ENCODE measurements around the gene ITSN1.
"Not testable (repeated sequence)": the region's sequence is repeated elsewhere in the genome, so short reads cannot be mapped to it uniquely, and the experiment has no call there.

The ITSN1 gene

DNA sequence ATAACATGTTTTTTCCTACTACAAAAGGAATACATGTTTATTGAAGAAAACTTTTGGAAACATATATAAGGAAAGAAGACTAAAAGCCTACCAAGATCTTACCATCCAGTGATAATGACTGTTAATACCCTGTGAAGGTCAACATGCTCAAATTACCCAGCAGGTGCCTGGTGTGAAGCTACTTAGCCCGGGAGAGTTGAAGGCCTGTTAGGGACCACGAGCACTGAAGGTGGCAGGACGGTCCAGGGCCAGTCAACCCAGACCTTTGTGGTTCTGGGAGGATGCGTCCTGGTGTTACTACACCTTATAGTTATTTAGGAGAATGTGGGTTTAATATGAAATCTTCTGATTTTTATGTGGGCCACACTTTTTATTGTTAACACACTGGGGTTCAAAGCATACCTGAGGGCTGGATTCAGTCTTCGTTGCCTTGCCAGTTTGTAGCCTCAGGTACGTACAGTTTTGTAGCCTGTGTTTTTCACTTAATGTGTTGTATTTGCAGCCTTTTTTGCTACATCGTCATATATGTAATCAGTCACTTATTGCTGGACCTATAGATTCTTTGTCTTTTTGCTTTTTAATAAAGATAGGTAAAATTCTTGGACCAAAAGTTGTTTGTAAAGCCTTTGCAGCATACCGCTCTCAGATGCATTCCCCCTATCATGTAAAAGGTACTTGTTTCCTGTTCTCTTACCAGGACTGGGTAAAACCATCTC, 9.8 kb downstream of the ITSN1 start:
- DNase-seq, result no peak

DNA sequence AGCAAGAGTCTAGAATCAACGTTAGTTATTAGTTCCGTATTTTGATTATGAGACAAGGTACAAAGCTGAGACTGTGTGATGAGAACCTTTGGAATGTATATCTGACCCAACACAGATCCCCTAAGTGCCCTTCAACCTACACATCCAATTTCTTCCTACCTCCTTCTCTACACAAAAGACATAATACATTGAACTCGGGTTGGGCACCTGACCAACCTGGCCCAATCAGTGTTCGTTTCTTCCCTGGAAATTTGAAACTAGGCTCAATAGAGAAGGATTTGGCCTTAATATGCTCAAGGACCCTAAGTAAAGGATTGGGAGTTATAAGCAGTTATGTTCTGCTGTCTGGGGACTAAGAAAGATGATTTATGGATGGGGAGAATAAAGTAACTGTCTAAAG, 12.1 kb downstream of the ITSN1 start:
- DNase-seq, result no peak

DNA sequence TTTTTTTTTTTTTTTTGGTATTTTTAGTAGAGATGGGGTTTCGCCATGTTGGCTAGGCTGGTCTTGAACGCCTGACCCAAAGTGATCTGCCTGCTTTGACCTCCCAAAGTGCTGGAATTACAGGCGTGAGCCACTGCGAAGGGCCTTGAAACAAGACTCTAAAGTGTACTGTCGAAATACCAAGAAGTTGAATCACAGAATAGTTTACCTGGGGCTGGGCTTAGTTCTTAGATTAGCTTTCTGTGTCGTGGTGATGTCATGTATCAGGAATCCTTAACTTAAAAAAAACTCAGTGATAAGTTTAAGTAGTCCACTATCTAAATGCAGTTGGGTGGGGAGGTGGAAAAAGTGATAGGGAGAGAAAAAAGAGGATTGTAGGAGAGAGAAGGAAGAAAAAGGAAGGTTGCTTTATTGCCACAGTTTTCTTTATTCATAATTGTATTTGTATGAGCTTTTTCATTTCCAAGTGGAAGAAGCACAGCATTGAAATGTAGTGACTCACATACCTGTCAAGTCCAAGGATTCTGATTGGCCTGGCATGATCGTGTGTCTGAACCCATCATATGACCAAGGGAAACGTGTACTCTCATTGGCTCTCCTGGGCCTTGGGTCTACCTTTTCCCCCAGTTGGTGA, 13.4 kb downstream of the ITSN1 start:
- DNase-seq, result no peak

DNA sequence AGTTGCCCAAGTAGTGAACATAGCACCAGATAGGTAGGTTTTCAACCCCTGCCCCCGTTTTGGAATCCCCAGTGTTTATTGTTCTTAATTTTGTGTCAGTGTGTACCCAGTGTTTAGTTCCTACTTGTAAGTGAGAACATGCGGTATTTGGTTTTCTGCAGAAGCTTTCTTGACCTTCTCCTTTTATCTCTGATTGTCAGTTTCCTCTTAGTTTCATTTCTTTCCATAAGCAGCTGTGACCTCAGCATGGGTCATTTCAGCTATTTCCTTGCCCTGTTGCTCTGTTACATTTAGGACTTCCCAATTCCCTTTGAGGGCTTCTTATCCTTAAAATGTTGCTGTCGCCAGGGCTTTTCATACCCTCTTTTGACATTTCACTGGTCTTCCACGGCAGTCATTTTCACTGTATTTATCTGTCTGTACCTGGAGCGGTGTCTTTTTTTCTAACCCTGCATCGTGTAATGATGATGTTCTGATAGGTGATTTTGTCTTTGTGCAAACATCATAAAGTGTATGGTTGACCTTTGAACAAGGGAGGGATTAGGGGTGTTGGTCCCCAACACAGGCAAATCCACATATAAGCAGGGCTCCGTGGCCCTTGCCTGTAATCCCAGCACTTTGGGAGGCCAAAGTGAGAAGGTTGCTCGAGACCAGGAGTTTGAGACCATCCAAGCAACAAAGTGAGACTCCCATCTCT, 15.0 kb downstream of the ITSN1 start:
- DNase-seq, result no peak

DNA sequence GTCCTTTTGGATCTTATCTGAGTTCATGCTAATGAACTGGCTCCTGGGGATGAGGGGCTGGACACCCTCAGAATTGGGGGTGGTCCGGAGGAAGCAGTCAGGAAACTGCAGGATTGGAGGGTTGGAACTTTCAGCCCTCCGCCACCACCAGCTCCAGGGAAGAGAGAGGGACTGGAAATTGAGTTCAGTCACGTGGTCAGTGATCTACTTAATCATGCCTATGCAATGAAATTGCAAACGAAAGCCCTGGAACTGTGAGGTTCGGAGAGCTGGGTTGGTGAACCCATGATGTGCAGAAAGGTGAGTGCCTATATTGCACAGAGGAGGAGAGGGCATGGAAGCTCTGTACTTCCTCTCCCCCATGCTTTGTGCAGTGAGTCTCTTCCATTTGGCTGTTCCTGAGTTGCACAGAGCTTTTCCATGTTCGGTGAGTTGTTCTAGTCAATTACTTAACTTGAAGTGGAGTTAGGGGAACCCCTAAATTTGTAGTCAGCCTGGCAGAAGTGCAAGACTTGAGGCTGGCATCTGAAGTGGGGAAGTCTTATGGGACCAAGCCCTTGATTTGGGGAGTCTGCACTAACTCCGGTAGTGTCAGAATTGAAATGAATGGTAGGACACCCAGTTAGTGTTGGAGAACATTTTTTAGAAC, 16.7 kb downstream of the ITSN1 start:
- DNase-seq, result no peak

DNA sequence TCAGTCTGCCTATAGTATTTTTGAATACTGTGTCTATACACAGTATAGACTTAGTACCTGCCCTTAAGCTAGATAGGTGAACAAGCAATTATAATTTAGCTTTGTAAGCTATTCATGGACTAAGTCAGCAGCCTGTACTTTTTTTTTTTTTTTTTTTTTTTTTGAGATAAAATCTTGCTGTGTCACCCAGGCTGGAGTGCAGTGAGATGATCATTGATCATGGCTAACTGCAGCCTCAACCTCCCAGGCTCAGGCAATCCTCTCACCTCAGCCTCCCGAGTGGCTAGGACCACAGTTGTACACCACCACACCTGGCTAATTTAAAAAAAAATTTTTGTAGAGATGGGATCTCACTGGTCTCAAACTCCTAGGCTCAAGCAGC, 17.3 kb downstream of the ITSN1 start:
- no peak for DNase-seq

DNA sequence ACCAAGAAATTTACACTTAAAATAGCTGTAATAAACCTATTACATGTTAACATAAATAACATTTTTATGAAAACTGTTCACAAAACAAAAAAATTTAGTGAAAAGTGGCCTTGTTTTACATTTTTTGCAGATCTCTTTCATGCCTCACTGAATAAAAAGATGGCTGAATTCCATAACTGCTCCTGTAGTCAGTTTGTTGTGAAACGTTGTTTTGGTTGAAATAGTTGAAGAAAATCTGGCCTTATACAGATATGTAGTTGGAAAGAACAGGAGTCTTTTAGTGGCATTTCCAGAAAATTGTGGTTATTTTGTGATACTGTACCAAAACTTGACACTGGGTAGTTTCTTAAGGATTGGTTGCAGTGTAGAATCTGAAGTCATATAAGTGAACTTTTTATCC, 18.1 kb downstream of the ITSN1 start:
- no peak for DNase-seq

DNA sequence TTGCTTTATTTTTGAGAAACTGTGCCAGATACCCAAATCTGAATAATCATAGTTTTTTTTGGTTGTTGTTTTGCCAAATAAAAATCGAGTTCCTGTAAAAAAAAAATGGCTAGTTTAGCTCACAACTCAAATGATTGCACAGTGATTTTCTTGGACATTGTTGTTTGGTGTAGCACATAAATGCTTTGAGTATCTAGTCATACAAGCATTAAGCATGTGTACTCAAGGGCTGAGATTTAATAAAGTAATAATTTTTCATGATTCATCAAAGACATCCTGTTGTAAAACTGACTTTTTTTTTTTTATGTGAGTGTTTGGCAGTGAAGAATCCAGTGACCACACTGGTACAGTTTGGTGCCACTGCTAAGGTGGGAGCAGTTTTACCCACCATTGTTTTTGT, 18.8 kb downstream of the ITSN1 start:
- no peak for DNase-seq

DNA sequence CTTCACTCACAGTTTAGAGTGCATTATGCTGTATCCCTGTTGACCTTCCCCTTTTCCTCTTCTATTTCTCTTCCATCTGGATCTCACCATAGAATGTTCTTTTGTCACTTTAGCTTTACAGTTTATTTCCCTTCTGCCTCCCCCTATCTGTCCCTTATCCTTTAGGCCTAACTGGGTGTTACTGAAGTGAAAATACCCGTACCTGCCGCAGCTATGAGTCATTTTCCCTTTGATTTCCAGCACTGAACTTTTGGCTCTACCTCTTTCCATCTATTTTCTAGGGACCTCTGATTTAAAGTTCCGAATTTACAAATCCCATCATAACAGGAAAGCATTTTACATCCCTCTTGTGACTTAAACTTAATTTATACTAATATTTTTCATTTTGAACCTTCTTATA, 19.7 kb downstream of the ITSN1 start:
- no peak for DNase-seq

DNA sequence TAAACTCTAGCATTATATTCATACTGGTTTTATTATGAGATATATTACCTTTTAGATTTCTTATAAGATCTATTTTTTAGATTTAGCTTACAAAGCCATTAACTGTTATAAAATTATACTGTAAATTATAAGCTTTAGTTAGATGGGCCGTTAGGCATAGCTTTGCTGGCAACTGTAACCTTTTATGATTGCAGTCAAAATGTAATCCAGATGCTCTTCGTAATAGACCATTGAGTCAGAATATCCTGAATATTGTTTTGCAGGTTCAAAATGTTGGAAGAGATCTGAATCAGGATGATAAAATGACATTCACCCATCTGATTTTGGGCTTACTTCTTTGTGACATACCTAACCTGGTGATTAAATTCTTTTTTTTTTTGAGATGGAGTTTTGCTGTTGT, 20.9 kb downstream of the ITSN1 start:
- DNase-seq, result no peak

DNA sequence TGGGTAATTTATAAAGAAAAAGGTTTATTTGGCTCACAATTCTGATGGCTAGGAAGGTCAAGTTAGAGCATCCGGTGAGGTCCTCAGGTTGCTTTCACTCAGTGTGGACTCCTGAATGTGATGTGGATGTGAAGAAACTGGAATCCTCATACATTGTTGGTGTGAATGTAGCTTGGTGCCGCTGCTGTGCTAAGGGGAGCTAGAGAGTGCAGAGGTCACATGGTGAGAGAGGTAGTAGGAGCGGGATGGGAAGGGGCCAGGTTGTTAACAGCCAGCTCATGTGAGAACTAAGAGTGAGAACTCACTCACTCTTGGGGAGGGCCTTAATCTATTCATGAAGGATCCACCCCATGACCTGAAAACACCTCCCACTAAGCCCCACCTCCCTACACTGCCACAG, 21.8 kb downstream of the ITSN1 start:
- DNase-seq, result no peak

DNA sequence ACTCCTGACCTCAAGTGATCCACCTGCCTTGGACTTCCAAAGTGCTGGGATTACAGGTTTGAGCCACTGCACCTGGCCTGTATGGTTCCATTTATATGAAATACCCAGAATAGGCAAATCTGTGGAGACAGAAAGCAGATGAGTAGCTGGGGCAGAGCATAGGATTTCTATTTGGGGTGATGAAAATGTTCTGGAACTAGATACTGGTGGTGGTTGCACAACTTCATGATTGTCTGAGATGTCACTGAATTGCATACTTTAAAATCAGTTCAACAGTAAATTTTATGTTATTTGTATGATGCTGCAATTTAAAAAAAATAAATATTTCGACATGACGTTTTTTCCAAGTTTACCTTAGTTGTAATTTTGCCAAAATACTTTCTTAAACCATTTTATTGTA, 23.9 kb downstream of the ITSN1 start:
- no peak for DNase-seq

DNA sequence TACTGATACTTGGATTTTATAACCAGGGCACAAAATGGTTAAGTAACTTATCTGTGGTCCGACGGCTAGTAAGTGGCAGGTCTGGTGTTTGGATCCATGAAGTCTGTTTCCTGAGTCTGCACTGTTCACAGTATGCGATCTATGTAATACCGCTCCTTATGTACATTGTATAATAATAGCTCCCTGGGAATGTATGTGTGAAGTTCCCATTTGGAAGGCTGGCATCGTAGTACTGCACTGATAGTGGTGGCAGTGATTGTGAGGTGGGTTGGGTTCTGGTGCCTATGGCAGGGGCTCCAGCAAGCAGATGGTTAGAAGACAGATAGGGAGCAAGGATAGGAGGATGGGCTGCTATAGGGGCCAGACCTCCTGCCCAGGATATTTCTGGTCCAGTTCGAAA, 25.3 kb downstream of the ITSN1 start:
- DNase-seq, result no peak

DNA sequence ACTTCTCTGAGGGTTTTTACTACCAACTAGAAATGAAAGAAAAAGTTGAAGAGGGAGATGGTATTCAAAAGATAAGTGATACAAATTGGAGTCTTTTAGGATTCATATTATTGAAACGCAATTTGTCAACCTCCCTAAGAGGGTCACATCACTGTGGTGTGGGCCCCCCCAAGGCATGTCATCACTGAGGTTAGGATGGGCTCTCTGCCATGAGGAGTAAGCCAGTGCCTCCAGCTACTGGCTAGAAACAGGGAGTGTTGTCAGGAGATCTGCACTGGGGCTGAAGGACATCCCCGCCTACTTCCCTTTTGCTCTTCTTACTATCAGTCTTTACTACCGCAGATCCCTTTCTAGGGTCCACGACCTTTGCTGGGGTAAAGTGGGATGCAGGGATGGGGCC, 25.9 kb downstream of the ITSN1 start:
- no peak for DNase-seq

DNA sequence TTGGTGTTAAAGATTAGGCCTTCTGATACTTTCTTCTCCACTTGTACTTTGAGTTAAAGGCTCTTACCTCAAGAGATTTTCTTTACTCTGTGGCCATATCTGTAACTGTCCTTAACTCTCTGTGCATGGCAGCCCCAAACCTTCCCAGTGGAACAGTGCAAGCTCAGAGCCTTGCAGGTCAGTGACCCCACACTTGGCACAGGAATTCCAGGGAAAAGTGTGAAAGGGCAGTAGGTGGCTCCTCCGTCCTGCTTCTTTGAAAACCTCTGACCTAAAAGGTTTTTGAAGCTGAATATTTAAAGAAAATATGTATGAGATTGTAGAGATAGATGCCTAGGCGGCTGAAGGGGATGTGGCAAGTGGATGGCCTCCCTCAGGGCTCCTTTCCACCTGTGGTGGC, 26.3 kb downstream of the ITSN1 start:
- DNase-seq, result no peak

DNA sequence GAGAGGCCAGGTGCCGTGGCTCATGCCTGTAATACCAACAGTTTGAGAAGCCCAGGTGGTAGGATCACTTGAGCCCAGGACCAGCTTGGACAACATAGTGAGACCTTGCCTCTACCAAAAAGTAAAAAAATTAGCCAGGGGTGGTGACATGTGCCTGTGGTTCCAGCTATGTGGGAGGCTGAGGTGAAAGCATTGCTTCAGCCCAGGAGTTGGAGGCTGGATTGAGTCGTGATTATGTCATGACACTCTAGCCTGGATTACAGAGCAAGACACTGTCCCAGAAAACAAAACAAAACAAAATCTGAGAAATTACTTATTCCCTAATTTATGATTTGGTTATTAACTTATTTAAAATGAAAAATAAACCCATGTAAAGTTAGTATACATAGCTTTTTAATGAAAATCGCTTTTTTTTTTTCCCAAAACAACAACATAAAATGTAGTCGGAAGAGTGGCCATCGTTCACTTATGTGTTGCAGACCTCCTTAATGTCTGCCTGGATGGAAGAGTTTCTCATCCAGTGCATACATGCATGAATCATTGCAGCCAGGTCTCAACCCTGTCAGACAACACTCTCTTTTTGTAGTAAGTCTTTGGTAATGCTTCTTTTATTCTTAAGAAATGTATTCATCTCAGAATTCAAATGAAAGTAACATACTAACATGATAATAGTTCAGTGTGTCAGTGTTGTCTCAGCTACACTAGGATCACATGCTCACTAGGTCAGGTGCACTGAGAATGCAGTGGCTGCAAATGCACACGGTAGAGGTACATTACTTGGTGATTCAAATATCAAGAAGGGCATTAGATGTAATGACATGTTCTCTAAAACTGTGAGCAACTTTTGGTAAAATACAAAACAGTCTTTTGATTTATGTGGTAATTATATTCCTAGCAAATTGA, 28.0 kb downstream of the ITSN1 start:
- no peak for DNase-seq

DNA sequence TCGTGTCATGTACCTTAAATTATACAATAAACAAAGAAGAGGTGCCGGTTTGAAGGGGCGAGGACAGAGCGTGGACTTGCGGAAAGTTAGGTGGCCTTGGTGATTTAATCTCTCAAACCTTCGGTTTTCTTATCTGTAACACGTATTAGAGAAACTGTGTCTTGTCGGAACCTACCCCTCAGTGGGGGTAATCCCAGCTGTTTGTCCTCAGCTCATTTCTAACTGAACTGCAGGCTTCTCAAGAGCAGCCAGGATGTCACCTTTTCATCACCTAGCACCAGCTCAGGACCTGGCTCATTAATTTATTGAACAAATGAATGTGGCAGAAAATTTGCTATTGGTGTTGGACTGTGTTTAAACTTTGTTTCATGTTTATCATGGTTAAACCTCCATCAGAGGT, 31.2 kb downstream of the ITSN1 start:
- no peak for DNase-seq

DNA sequence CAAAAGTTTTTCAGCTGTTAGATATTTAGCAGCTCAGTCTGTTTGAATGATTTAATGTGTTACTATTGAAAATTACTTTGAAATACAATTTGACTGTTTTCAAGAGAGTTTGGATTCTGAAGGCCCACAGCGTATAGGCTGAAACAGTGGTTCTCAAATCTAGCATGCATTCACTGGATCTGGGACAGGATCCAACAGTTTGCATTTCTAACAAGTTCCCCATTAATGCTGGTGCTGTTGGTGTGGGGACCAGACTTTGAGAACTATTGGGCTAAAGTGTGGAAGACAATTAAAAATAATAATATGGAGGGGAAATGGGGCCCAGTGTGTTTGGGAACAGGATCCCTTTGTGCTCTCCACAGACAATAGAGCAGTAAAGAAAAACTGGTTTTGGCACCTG, 31.9 kb downstream of the ITSN1 start:
- no peak for DNase-seq

DNA sequence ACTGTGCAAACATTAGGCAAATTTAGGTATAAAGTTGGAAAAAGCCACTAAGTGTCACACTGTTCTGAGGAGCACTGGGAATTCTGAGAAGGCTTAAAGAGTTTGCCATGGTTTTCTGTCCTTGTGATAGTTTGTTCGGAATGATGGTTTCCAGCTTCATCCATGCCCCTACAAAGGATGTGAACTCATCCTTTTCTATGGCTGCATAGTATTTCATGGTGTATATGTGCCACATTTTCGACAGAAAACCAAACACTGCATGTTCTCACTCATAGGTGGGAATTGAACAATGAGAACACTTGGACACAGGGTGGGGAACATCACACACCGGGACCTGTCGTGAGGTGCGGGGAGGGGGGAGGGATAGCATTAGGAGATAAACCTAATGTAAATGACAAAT, 34.4 kb downstream of the ITSN1 start:
- not testable (repeated sequence) for DNase-seq

DNA sequence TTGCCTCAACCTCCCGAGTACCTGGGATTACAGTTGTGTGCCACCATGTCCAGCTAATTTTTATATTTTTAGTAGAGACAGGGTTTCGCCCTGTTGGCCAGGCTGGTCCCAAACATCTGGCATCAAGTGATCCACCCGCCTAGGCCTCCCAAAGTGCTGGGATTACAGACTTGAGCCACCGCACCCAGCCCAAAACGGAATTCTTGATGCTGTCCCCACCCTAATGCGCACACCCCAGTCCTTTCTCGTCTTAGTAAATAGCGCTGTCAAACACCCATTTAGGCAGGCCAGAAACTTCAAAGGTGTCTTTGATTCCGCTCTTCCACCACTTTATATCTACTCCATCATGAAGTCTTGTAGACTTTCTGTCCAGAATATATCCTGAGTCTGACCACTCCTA, 35.1 kb downstream of the ITSN1 start:
- no peak for DNase-seq

DNA sequence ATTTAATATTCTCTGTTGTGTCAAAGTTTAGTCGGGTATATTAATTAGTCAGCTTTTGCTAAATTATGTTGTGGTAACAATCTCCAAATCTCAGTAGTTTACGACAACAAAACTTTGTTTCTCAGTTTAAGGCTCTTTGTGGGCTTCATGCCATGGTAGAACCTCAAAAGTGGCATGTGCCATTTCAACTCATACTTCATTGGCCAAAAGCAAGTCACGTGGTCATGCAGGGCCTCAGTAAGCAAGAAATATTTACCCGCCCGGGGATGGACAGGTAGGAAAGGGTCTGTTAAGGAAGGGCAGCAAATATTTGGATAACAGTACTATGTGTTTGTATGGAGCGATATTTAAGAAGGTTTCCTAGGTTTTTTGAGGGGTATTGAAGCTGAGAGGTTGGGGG, 38.6 kb downstream of the ITSN1 start:
- DNase-seq, result no peak

DNA sequence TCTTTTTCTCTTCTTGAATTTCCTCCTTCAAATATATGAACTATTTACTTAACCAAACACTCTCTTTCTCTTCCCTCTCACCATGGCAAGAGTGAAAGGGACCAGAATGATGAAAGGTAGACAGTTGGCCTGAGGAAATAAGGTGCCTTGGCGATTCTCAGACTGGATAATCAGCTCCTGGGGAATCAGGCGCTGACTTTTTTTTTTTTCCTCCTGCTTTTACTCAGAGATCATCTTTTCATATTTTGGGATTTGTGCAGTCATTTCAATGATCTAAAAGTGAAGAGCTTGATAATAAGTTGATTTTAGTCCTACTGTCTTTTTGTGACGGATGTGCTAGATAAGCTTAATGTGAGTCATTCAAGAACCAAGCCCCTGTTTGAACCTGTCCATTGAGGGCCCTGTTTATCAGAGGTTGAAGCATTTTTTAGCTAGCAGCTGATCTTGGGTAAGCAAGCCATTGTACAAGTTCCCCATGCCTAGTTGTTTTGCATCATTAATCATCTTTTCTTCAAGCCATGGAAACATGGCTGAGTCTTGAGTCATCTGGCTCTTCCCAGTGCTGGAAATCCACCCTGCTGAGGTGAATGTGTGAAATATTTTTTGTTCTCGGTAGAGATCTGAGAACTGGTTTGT, 40.8 kb downstream of the ITSN1 start:
- no peak for DNase-seq
